ENCODE measurements around the gene TRIM32. TPM values are rescaled to one million over a fixed set of nuclear protein-coding genes. Genes with fewer than 3 reads are reported as not detected.

TRIM32 gene
- total RNA-seq, 4 donors from 2014 or later, result 12.6 to 25.8 (median 24.3) TPM

- in situ Hi-C loops (cut with MboI; ENCODE audit: low sequenced_read_pairs in 4 of 4) (no loop called here), intact Hi-C loops (cut with DNase I; ENCODE audit: low total_unique reads) (no loop called here)
- Histone ChIP-seq H3K36me3 (no peaks in the 10 kb centered on the region), H3K9me3 (no peaks in the 10 kb centered on the region), H3K4me3 (no peak overlapping the region), H3K27me3 (no peaks in the 10 kb centered on the region), H3K27ac (peak overlapping the region in 2 of 4 donors; percentile 43 to 49), H3K4me1 (peaks cover 30 to 79% of the 10 kb centered on the region in 2 donors)
- TF ChIP-seq CTCF (IDR thresholded peaks at IDR 0.05 in 4 of 5, conservative IDR thresholded peaks at IDR 0.05 in 1 of 5), result no peak
- no peak for DNase-seq
- ATAC-seq, result no peak
Observed at GRCh38 chr9:116644091-116644688, 42.9 kb upstream of the TRIM32 start.

GRCh38 chr9:116646661-116647514 is 40.2 kb upstream of the TRIM32 start:
- H3K27me3 ChIP-seq, result no peaks in the 10 kb centered on the region
- in situ Hi-C loops (cut with MboI; ENCODE audit: low sequenced_read_pairs in 4 of 4), result no loop called here
- intact Hi-C loops (cut with DNase I; ENCODE audit: low total_unique reads), result loop anchor here (5.0 kb wide), 2 partner anchors 280 to 1055 kb away; no protein-coding TSS in a partner anchor
- H3K4me3 ChIP-seq, result no peak overlapping the region
- peaks cover 20 to 55% of the 10 kb centered on the region in 2 donors for H3K4me1 ChIP-seq
- ATAC-seq (peak; percentile 76 to 79), DNase-seq (no peak)
- TF ChIP-seq CTCF (IDR thresholded peaks at IDR 0.05 in 4 of 5, conservative IDR thresholded peaks at IDR 0.05 in 1 of 5) (peak; percentile 34 to 61 (median 44)), POLR2A (IDR thresholded peaks at IDR 0.05) (no peak)
- peak overlapping the region; percentile 81 to 93 (median 82) for H3K27ac ChIP-seq
- H3K9me3 ChIP-seq, result no peaks in the 10 kb centered on the region
- no peaks in the 10 kb centered on the region for H3K36me3 ChIP-seq

GRCh38 chr9:116647515-116647809 is 39.6 kb upstream of the TRIM32 start:
- Histone ChIP-seq H3K9me3 (no peaks in the 10 kb centered on the region), H3K27me3 (no peaks in the 10 kb centered on the region), H3K4me1 (peaks cover 20 to 52% of the 10 kb centered on the region in 2 donors), H3K4me3 (no peak overlapping the region), H3K27ac (peak overlapping the region; percentile 81 to 93 (median 82)), H3K36me3 (no peaks in the 10 kb centered on the region)
- in situ Hi-C loops (cut with MboI; ENCODE audit: low sequenced_read_pairs in 4 of 4), result no loop called here
- ATAC-seq (peak; percentile 96 to 98), DNase-seq (peak; percentile 89 to 91)
- no peak for TF ChIP-seq POLR2A (IDR thresholded peaks at IDR 0.05)
- intact Hi-C loops (cut with DNase I; ENCODE audit: low total_unique reads), result loop anchor here (5.0 kb wide), 2 partner anchors 280 to 1055 kb away; no protein-coding TSS in a partner anchor

GRCh38 chr9:116653348-116654058 is 33.6 kb upstream of the TRIM32 start:
- intact Hi-C loops (cut with DNase I; ENCODE audit: low total_unique reads), result no loop called here
- ATAC-seq (no peak), DNase-seq (no peak)
- Histone ChIP-seq H3K27me3 (no peaks in the 10 kb centered on the region), H3K27ac (no peak overlapping the region), H3K4me3 (no peak overlapping the region), H3K9me3 (no peaks in the 10 kb centered on the region), H3K4me1 (peaks cover 5 to 21% of the 10 kb centered on the region in 2 donors), H3K36me3 (no peaks in the 10 kb centered on the region)
- in situ Hi-C loops (cut with MboI; ENCODE audit: low sequenced_read_pairs in 4 of 4), result loop anchor here in 3 of 4 donors (10.0 to 25.0 kb wide), 5 partner anchors 491 to 1066 kb away; partner anchors contain the start of gene PAPPA (in 2 of the 3)
- TF ChIP-seq POLR2A (IDR thresholded peaks at IDR 0.05) (no peak), CTCF (IDR thresholded peaks at IDR 0.05 in 4 of 5, conservative IDR thresholded peaks at IDR 0.05 in 1 of 5) (no peak)

GRCh38 chr9:116654059-116654355 is 33.1 kb upstream of the TRIM32 start:
- Histone ChIP-seq H3K27me3 (no peaks in the 10 kb centered on the region), H3K36me3 (no peaks in the 10 kb centered on the region), H3K27ac (no peak overlapping the region), H3K4me1 (peaks cover 5 to 21% of the 10 kb centered on the region in 2 donors), H3K4me3 (no peak overlapping the region), H3K9me3 (no peaks in the 10 kb centered on the region)
- in situ Hi-C loops (cut with MboI; ENCODE audit: low sequenced_read_pairs in 4 of 4), result loop anchor here in 3 of 4 donors (10.0 to 25.0 kb wide), 5 partner anchors 492 to 1067 kb away; partner anchors contain the start of gene PAPPA (in 2 of the 3)
- no peak for ATAC-seq
- DNase-seq, result no peak
- intact Hi-C loops (cut with DNase I; ENCODE audit: low total_unique reads), result no loop called here
- TF ChIP-seq CTCF (IDR thresholded peaks at IDR 0.05 in 4 of 5, conservative IDR thresholded peaks at IDR 0.05 in 1 of 5) (no peak), POLR2A (IDR thresholded peaks at IDR 0.05) (no peak)
